ENCODE measurements around the gene SP2. TPM values are rescaled to one million over a fixed set of nuclear protein-coding genes. Genes with fewer than 3 reads are reported as not detected.
A peak's percentile ranks its signal among the peaks of the same experiment; 100 is the strongest.

SP2 gene
- total RNA-seq, 6 donors from 2014 or later: 7.6 to 19.4 (median 13.1) TPM

DNA sequence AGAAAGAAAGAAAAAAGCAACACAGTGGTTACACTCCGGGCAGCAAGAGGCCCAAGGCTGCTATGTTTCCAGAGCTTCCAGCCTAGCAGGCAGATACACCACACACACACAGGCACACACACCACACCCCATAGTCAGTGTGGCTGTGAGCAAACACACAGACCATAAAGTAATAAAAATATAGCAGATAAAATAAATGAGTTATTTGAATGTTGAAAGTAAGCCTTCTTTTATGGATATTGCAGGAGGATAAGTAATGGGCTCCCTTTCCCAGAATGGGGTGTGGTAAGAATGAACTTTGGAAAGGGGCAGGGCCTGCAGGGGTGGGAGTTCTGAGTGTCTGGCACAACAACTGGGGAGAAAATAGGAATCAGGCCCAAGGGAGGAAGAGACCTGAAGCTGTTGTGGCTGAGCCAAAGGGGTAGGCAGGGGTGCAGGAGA lies 70.1 kb downstream of the SP2 start:
- H3K36me3 ChIP-seq: no peaks in the 10 kb centered on the region
- peaks cover 4 to 15% (median 6%) of the 10 kb centered on the region in 4 donors for H3K4me1 ChIP-seq
- 57 to 60% methylated on average over 1 of the region's 1 CpG for WGBS, 2 donors
- TF ChIP-seq POLR2AphosphoS5 (IDR thresholded peaks at IDR 0.05) (no peak), CTCF (IDR thresholded peaks at IDR 0.05) (no peak), POLR2A (IDR thresholded peaks at IDR 0.05) (no peak), EP300 (IDR thresholded peaks at IDR 0.05) (no peak)
- DNase-seq: no peak
- H3K27me3 ChIP-seq: no peaks in the 10 kb centered on the region
- no peak for ATAC-seq (ENCODE audit: low FRiP score in 2 of 2)
- H3K27ac ChIP-seq: no peak overlapping the region
- H3K9me3 ChIP-seq: no peaks in the 10 kb centered on the region
- no peak overlapping the region for H3K4me3 ChIP-seq

DNA sequence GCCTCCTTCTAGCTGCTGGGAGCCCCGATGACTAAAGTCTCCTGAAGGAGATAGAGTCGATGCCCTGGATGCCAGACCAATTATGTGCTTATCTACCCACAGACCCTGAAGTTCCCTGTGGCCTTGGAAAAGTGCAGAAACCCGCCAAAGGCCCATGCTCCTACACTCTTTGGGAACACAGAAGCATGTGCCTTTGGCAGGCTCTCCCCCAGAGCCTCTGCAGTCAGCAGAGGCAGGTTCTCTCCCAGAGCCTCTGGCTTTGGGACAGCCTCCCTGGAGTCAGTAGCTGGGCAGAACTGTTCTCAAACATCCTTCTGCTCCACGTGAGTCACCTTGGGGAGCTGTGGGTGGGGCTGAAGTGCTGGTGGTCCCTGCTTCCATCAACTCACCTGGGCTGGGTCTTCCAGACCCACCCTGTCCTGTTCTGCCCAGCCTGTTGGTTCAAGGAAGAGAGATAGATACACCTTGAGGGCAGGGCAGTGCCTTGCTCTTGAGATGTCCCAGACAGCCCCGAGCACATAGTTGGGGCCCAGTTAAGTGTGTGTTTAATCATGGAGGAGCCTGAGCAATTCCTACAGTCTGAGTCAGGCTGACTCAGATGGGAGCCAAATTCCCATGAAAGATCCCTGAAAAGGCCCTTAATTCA lies 71.7 kb downstream of the SP2 start:
- no peak for TF ChIP-seq EP300 (IDR thresholded peaks at IDR 0.05)
- TF ChIP-seq CTCF (IDR thresholded peaks at IDR 0.05): no peak
- TF ChIP-seq POLR2A (IDR thresholded peaks at IDR 0.05): no peak
- no peak for TF ChIP-seq POLR2AphosphoS5 (IDR thresholded peaks at IDR 0.05)
- H3K27ac ChIP-seq: no peak overlapping the region
- peaks cover 14 to 22% (median 18%) of the 10 kb centered on the region in 4 donors for H3K4me1 ChIP-seq
- DNase-seq (no peak), ATAC-seq (ENCODE audit: low FRiP score in 2 of 2) (no peak)
- no peak overlapping the region for H3K4me3 ChIP-seq
- 53 to 71% methylated on average over 2 to 5 of the region's 5 CpGs for WGBS, 2 donors
- no peaks in the 10 kb centered on the region for H3K9me3 ChIP-seq
- H3K27me3 ChIP-seq: no peaks in the 10 kb centered on the region
- no peaks in the 10 kb centered on the region for H3K36me3 ChIP-seq

DNA sequence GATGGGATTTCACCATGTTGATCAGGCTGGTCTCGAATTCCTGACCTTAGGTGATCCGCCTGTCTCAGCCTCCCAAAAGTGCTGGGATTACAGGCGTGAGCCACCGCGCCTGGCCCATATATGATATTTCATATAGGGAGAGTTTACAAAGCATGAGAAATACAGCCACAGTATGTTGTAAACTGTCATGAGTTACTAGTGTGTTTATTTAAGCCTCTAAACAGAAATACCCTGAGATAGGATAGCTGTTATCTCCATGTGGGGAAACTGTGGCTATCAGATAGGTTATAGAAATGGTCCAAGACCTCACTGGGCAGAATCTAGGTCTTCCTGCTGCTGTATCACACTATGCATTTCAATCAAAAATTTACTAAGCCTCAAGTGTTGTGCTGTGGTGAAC lies 72.8 kb downstream of the SP2 start:
- no peak for TF ChIP-seq EP300 (IDR thresholded peaks at IDR 0.05)
- TF ChIP-seq POLR2AphosphoS5 (IDR thresholded peaks at IDR 0.05): no peak
- Histone ChIP-seq H3K4me1 (peaks cover 14 to 22% (median 18%) of the 10 kb centered on the region in 4 donors), H3K27me3 (no peaks in the 10 kb centered on the region), H3K36me3 (peaks cover 0 to 5% (median 5%) of the 10 kb centered on the region in 4 donors), H3K9me3 (no peaks in the 10 kb centered on the region), H3K4me3 (no peak overlapping the region), H3K27ac (no peak overlapping the region)
- ATAC-seq (ENCODE audit: low FRiP score in 2 of 2): no peak
- 94 to 98% methylated on average over 5 of the region's 5 CpGs for WGBS, 2 donors
- DNase-seq: no peak

DNA sequence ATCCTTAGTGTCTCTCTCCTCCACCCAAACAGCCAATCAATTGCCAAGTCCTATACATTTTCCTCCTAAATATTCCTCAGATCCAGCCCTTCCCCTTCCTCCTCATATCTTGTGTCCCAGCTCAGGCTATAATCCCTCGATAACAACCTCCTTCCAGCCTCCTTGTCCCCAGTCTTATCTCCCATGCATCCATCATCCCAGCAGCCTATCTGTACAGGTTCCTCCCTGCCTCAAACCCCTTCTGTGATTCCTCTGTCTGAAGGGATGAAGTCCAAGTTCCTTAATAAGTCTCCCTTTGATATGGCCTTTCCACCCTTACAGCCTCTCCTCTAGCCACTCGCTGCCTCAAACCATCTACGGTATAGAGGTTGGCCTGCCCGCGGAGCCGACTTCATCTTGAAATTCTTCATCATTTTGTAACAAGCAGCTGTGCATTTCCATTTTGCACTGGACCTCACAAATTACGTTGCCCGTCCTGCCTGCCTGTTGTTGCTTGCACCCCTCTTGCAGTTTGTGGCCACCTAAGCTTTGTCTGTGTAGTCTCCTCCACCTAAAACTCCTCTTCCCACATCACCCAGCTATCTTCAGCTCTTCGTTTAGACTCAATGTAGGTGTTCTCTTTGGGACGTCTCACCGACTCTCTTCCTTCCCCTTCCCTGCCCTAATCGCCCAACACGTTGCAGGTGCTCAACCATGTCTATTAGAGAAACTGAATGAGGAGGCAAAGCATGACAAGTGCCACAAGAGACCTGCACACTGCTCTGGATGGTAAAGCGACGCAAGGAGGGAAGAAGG lies 74.1 kb downstream of the SP2 start:
- TF ChIP-seq EP300 (IDR thresholded peaks at IDR 0.05): no peak
- TF ChIP-seq POLR2A (IDR thresholded peaks at IDR 0.05): no peak
- TF ChIP-seq POLR2AphosphoS5 (IDR thresholded peaks at IDR 0.05): no peak
- TF ChIP-seq CTCF (IDR thresholded peaks at IDR 0.05): no peak
- 42 to 46% methylated on average over 15 of the region's 15 CpGs for WGBS, 2 donors
- Histone ChIP-seq H3K36me3 (peaks cover 9 to 18% (median 17%) of the 10 kb centered on the region in 4 donors), H3K27ac (peak overlapping the region in 3 of 4 donors; percentile 32 to 59 (median 56)), H3K4me3 (peak overlapping the region in 3 of 4 donors; percentile 74 to 98 (median 96)), H3K4me1 (peaks cover 14 to 22% (median 18%) of the 10 kb centered on the region in 4 donors), H3K27me3 (no peaks in the 10 kb centered on the region), H3K9me3 (no peaks in the 10 kb centered on the region)
- DNase-seq (no peak), ATAC-seq (ENCODE audit: low FRiP score in 2 of 2) (no peak)

- DNase-seq: peak; percentile 97 to 100
- TF ChIP-seq POLR2A (IDR thresholded peaks at IDR 0.05) (peak in 2 of 4 donors; percentile 49 to 87), POLR2AphosphoS5 (IDR thresholded peaks at IDR 0.05) (peak; percentile 66 to 88), CTCF (IDR thresholded peaks at IDR 0.05) (peak; percentile 92 to 99 (median 98)), EP300 (IDR thresholded peaks at IDR 0.05) (peak in 1 of 4 donors; percentile 30)
- no peaks in the 10 kb centered on the region for H3K27me3 ChIP-seq
- peaks cover 14 to 22% (median 18%) of the 10 kb centered on the region in 4 donors for H3K4me1 ChIP-seq
- H3K36me3 ChIP-seq: peaks cover 17 to 26% (median 25%) of the 10 kb centered on the region in 4 donors
- H3K27ac ChIP-seq: peak within 1 kb of the TSS; percentile 37 to 97 (median 91)
- WGBS, 2 donors: 2% methylated on average over 21 to 59 of the region's 62 CpGs
- ATAC-seq (ENCODE audit: low FRiP score in 2 of 2): peak; percentile 99 to 100
- no peaks in the 10 kb centered on the region for H3K9me3 ChIP-seq
- H3K4me3 ChIP-seq: peak within 1 kb of the TSS; percentile 74 to 98 (median 94)
Measured at GRCh38 chr17:47970725-47971499, 74.9 kb downstream of the SP2 start, which contains the start of gene CDK5RAP3. Gene CDK5RAP3, plus strand, starts transcription at chr17:47971113. Its CDS starts 34 bp downstream, at chr17:47971147.

All from upper lobe of left lung (tissue), 6 donors.